GM21515 (cell line): ENCODE measurements around the gene ZNRF3.
"Not testable (repeated sequence)": the region's sequence is repeated elsewhere in the genome, so short reads cannot be mapped to it uniquely, and the experiment has no call there.

Source experiments
- ATAC-seq: cut with Tn5 transposase; IDR thresholded peaks from one replicate; pipeline ENCODE4 v1.9.1; 2021; ENCODE audit not compliant: unreplicated experiment

Gene ZNRF3

DNA sequence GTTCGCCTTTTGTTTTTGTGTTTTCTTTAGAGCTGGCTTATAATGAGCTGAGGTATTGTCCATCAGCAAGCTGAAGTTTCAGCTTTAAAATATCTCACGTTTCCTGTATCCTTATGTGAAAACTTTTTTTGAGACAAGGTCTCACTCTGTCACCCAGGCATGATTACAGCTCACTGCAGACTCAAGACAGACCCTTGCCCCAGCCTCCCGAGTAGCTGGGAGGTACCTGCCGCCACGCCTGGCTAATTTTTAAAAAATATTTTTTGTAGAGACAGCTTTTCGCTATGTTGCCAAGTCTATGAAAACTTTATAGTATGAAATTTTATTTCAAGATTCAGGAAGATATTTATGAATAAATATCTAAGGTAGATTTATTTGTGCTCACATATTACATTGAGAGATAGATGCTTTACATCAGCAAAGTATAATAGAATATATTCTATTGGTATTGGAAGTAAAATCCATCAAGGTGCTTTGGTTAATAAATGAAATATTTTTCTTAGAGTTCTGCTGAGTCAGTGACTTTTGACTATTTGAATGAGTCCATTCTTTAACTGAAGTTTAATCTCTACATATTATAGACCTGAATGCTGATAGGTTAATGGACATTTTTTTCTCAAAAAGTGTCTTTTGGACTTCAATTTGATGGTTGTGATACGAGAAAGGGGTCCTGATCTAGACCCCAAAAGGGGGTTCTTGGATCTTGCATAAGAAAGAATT is 199.6 kb downstream of the ZNRF3 start:
- no peak for ATAC-seq

- ATAC-seq, result not testable (repeated sequence)
These were observed 200.2 kb downstream of the ZNRF3 start for GRCh38 chr22:29083576-29083932.

GRCh38 chr22:29083933-29084591 is 200.7 kb downstream of the ZNRF3 start:
- ATAC-seq, result no peak

DNA sequence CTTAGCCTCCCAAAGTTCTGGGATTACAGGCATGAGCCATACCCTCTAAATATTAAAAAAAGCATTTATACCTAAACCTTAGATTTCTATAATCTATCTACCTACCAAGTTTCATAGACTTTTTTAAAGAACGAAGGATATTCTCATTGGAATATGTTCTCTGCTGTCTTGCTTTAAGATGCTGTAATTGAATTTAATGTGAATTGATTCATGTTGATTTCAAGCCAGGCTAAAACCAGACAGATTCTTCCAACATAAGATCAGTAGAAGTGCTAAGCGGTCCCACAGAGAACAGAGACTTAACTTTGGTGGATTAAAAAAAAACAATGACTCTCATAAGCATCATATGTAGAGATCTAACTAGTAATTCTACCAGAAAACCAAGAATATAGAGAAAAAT is 203.6 kb downstream of the ZNRF3 start:
- ATAC-seq, result no peak

DNA sequence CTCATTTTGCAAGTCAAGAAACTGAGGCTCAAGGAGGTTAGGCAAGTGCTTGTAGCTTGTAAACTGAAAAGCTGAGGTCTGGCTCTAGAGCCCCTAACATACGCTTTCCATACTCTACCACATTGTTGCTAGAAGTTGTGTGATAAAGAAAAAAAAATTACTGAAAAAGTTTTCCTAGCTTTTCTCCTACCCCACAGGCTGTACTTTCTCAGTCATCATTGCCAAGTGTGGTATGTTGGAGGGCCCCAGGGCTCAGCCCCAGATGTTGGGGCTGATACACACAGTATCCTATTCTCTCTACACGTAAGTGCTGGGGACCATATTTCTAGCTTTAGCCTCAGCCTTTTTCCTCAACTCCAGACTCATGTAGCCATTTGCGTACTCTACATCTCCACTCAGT is 205.4 kb downstream of the ZNRF3 start:
- no peak for ATAC-seq

GRCh38 chr22:29089507-29089906 is 206.1 kb downstream of the ZNRF3 start:
- ATAC-seq, result no peak

- ATAC-seq, result no peak
These were observed 206.7 kb downstream of the ZNRF3 start for GRCh38 chr22:29090039-29090438.

- no peak for ATAC-seq
These were observed 208.9 kb downstream of the ZNRF3 start for GRCh38 chr22:29092243-29092642.

DNA sequence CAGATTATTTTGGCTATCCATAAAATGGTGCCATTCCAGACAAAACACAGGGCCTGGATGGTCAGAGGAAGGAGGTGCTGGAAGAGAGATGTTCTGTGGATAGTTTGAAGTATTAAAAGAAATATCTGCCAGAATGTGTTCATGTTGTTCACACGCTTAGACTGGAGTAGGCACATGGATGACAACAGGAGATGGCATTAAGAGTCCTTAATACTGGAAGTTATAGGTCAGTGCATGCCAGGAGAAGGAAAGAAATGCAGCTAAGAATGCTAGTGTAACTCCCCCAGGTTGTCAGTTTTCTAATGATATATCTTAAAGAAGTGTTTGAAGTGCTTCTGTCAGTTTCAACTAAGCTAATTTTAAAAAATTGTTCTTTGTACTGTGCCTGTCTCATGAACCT is 209.7 kb downstream of the ZNRF3 start:
- no peak for ATAC-seq

- no peak for ATAC-seq
These were observed 210.3 kb downstream of the ZNRF3 start for GRCh38 chr22:29093501-29094300.

GRCh38 chr22:29095459-29095858 is 212.1 kb downstream of the ZNRF3 start:
- no peak for ATAC-seq

GRCh38 chr22:29096736-29097669 is 213.6 kb downstream of the ZNRF3 start:
- no peak for ATAC-seq

- ATAC-seq, result no peak
These were observed 214.9 kb downstream of the ZNRF3 start for GRCh38 chr22:29098296-29098695.

DNA sequence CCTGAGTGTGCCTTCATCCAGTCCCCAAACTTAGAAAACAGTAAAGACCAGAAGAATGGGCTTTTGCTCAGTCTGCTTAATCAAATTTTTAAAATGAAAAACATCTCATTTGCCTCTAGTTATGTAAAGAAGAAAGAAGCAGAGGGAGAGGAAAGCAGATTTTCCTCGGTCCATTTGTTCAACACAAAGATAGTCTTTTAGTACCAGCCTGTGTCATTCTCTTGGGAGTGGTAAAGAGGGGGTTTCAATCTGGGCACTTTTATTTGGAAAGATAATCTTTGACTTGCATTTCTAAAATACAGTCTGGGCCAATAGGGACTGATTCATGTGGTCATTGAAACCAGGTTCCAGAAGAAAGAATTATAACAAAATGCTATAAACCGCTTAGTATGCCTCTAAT is 218.9 kb downstream of the ZNRF3 start:
- no peak for ATAC-seq

- no peak for ATAC-seq
These were observed 219.7 kb downstream of the ZNRF3 start for GRCh38 chr22:29103121-29103520.

DNA sequence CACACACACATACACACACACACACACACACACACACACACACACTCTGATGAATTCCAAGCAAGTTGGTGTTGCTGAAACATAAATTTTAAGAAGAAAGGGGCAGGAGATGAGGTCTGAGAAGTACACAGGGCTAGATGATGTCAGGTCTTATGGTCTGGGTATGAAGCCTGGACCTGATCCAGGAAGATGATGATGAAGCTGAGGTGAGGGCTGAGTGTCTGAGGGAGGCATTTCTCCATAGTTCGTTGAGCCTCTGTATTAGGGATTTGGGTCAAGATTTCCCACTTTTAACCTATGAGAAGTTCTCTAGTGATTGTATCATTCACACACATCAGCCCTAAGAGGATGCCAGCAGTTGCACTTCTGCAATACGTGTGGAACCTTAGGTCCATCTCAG is 222.1 kb downstream of the ZNRF3 start:
- ATAC-seq, result no peak

- no peak for ATAC-seq
These were observed 223.5 kb downstream of the ZNRF3 start for GRCh38 chr22:29106839-29107238.
